Loucy (cell line): ENCODE measurements around the gene LSM3.

Experiments used
- EZH2phosphoT487 ChIP-seq: fragments of 200-600 bp; IDR thresholded peaks from 2 replicates; pipeline ENCODE4 v1.6.1; 2018; ENCODE audit warnings: antibody characterized with exemption, mild to moderate bottlenecking, moderate library complexity, borderline replicate concordance
- TF ChIP-seq, protein P1 (sequence below): fragments of 200-600 bp; sonication (generic); conservative IDR thresholded peaks from 2 replicates; pipeline ENCODE4 v1.5.1; 2014; ENCODE audit warnings: mild to moderate bottlenecking, antibody characterized with exemption, low read length

DNA sequence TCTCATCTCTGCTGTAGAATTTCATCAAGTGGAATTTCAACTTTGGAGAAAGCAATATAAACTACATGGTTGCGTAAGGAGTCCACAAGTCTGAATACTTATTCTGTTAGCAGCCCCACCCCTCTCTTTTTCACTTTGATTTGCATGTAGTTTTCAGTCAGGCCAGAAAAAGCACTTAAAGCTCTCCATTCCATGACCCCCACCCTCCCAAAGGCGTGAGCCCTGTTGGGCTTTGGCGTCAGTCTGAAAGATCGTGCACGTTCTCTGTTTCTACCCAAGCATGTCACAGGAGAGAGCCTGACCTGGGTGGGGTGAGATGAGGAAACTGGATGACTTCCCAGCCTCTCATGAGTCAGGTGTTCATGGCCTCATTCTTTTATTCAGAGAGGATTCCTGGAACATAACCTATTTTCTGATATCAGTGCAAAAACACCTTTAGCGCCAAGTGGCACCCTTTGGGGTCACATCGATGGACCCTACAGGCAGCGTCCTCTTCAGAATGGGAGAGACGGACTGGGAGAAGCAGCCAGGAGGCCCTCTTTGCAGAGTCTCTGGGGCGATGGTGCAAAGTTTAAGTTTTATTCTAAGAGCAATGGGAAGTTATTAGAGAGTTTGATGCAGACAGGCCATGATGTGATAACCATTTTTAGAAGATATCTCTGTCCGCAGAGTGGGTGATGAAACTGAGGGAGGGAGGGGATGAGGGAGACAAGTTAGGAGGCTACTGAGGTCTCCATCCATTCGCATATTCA is 55.8 kb downstream of the LSM3 start:
- TF ChIP-seq, protein P1, sequence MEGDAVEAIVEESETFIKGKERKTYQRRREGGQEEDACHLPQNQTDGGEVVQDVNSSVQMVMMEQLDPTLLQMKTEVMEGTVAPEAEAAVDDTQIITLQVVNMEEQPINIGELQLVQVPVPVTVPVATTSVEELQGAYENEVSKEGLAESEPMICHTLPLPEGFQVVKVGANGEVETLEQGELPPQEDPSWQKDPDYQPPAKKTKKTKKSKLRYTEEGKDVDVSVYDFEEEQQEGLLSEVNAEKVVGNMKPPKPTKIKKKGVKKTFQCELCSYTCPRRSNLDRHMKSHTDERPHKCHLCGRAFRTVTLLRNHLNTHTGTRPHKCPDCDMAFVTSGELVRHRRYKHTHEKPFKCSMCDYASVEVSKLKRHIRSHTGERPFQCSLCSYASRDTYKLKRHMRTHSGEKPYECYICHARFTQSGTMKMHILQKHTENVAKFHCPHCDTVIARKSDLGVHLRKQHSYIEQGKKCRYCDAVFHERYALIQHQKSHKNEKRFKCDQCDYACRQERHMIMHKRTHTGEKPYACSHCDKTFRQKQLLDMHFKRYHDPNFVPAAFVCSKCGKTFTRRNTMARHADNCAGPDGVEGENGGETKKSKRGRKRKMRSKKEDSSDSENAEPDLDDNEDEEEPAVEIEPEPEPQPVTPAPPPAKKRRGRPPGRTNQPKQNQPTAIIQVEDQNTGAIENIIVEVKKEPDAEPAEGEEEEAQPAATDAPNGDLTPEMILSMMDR, result no peak
- no peak for TF ChIP-seq EZH2phosphoT487
